ENCODE results near the gene DRC1.

- TF ChIP-seq CTCF (IDR thresholded peaks at IDR 0.05) (no peak), POLR2A (IDR thresholded peaks at IDR 0.05) (no peak)
Measured at GRCh38 chr2:26474261-26474785, 72.6 kb downstream of the DRC1 start.

Measured in lower leg skin (tissue), 3 donors.